ENCODE measurements around the gene DYNLT4. TPM values are rescaled to one million over a fixed set of nuclear protein-coding genes. Genes with fewer than 3 reads are reported as not detected.
"Not testable (repeated sequence)": the region's sequence is repeated elsewhere in the genome, so short reads cannot be mapped to it uniquely, and the experiment has no call there.

Gene DYNLT4
- total RNA-seq, 1 experiment from 2014 or later, result not detected

- DNase-seq, result no peak
- Histone ChIP-seq H3K9me3 (no peaks in the 10 kb centered on the region), H3K27me3 (no peaks in the 10 kb centered on the region), H3K4me3 (no peak overlapping the region), H3K36me3 (peaks cover 17% of the 10 kb centered on the region)
Measured at GRCh38 chr1:44785501-44786137, 21.5 kb downstream of the DYNLT4 start.

GRCh38 chr1:44785029-44785380 is 22.1 kb downstream of the DYNLT4 start:
- peak; percentile 39 for DNase-seq
- Histone ChIP-seq H3K9me3 (no peaks in the 10 kb centered on the region), H3K36me3 (peaks cover 23% of the 10 kb centered on the region), H3K4me3 (no peak overlapping the region), H3K27me3 (no peaks in the 10 kb centered on the region)

GRCh38 chr1:44784094-44785028 is 22.8 kb downstream of the DYNLT4 start:
- Histone ChIP-seq H3K27me3 (no peaks in the 10 kb centered on the region), H3K36me3 (peaks cover 30% of the 10 kb centered on the region), H3K9me3 (no peaks in the 10 kb centered on the region), H3K4me3 (no peak overlapping the region)
- DNase-seq, result no peak

GRCh38 chr1:44783697-44784093 is 23.5 kb downstream of the DYNLT4 start:
- Histone ChIP-seq H3K4me3 (no peak overlapping the region), H3K27me3 (no peaks in the 10 kb centered on the region), H3K9me3 (no peaks in the 10 kb centered on the region), H3K36me3 (peaks cover 36% of the 10 kb centered on the region)
- DNase-seq, result no peak

- H3K4me3 ChIP-seq, result no peak overlapping the region
- DNase-seq, result no peak
- H3K36me3 ChIP-seq, result peaks cover 67% of the 10 kb centered on the region
- no peaks in the 10 kb centered on the region for H3K9me3 ChIP-seq
- no peaks in the 10 kb centered on the region for H3K27me3 ChIP-seq
Measured at GRCh38 chr1:44780583-44781121, 26.5 kb downstream of the DYNLT4 start.

- Histone ChIP-seq H3K4me3 (no peak overlapping the region), H3K36me3 (peaks cover 68% of the 10 kb centered on the region), H3K9me3 (no peaks in the 10 kb centered on the region), H3K27me3 (no peaks in the 10 kb centered on the region)
- DNase-seq, result no peak
Measured at GRCh38 chr1:44778705-44779576, 28.2 kb downstream of the DYNLT4 start.

- Histone ChIP-seq H3K27me3 (no peaks in the 10 kb centered on the region), H3K36me3 (peaks cover 68% of the 10 kb centered on the region), H3K4me3 (peak overlapping the region; percentile 93), H3K9me3 (no peaks in the 10 kb centered on the region)
- no peak for DNase-seq
Measured at GRCh38 chr1:44777969-44778635, 29.0 kb downstream of the DYNLT4 start.

- Histone ChIP-seq H3K27me3 (no peaks in the 10 kb centered on the region), H3K36me3 (peaks cover 68% of the 10 kb centered on the region), H3K4me3 (peak overlapping the region; percentile 93)
Measured at GRCh38 chr1:44777547-44777946, 29.6 kb downstream of the DYNLT4 start.

GRCh38 chr1:44776730-44777068 is 30.5 kb downstream of the DYNLT4 start:
- no peak for DNase-seq
- Histone ChIP-seq H3K27me3 (no peaks in the 10 kb centered on the region), H3K9me3 (no peaks in the 10 kb centered on the region), H3K36me3 (peaks cover 61% of the 10 kb centered on the region), H3K4me3 (peak overlapping the region; percentile 93)

More at GRCh38 chr1:44777547-44777946, 29.6 kb downstream of the DYNLT4 start:
- DNase-seq, result no peak
- no peaks in the 10 kb centered on the region for H3K9me3 ChIP-seq

GRCh38 chr1:44775930-44776729 is 31.0 kb downstream of the DYNLT4 start:
- Histone ChIP-seq H3K9me3 (no peaks in the 10 kb centered on the region), H3K36me3 (peaks cover 56% of the 10 kb centered on the region), H3K27me3 (no peaks in the 10 kb centered on the region), H3K4me3 (peak overlapping the region; percentile 93)
- DNase-seq, result peak; percentile 39

GRCh38 chr1:44775078-44775929 is 31.8 kb downstream of the DYNLT4 start, which contains the start of gene RPS8:
RPS8 (plus strand) TSS chr1:44775540; CDS start chr1:44775597, 57 bp downstream.
- H3K27me3 ChIP-seq, result no peaks in the 10 kb centered on the region
- H3K9me3 ChIP-seq, result no peaks in the 10 kb centered on the region
- H3K4me3 ChIP-seq, result peak within 1 kb of the TSS; percentile 93
- peak; percentile 90 for DNase-seq
- peaks cover 47% of the 10 kb centered on the region for H3K36me3 ChIP-seq

GRCh38 chr1:44766421-44766820 is 40.7 kb downstream of the DYNLT4 start:
- H3K9me3 ChIP-seq, DNase-seq, H3K27me3 ChIP-seq, H3K4me3 ChIP-seq: not testable (repeated sequence)
- peaks cover 48% of the 10 kb centered on the region for H3K36me3 ChIP-seq

- peaks cover 84% of the 10 kb centered on the region for H3K36me3 ChIP-seq
- no peaks in the 10 kb centered on the region for H3K27me3 ChIP-seq
- no peaks in the 10 kb centered on the region for H3K9me3 ChIP-seq
- DNase-seq, result no peak
- no peak overlapping the region for H3K4me3 ChIP-seq
Measured at GRCh38 chr1:44760876-44761275, 46.3 kb downstream of the DYNLT4 start.

- no peaks in the 10 kb centered on the region for H3K9me3 ChIP-seq
- peaks cover 84% of the 10 kb centered on the region for H3K36me3 ChIP-seq
- H3K4me3 ChIP-seq, result no peak overlapping the region
- no peak for DNase-seq
- no peaks in the 10 kb centered on the region for H3K27me3 ChIP-seq
Measured at GRCh38 chr1:44759077-44759476, 48.1 kb downstream of the DYNLT4 start.

- Histone ChIP-seq H3K27me3 (no peaks in the 10 kb centered on the region), H3K4me3 (no peak overlapping the region), H3K9me3 (no peaks in the 10 kb centered on the region), H3K36me3 (peaks cover 84% of the 10 kb centered on the region)
- no peak for DNase-seq
Measured at GRCh38 chr1:44757420-44757819, 49.7 kb downstream of the DYNLT4 start.
